IPS-15b (cell line): Measurements from ENCODE around the gene ACYP1.
A peak's percentile ranks its signal among the peaks of the same experiment; 100 is the strongest.
"Not testable (repeated sequence)": the region's sequence is repeated elsewhere in the genome, so short reads cannot be mapped to it uniquely, and the experiment has no call there.

Experiments used
- H3K27me3 ChIP-seq: one replicate; pipeline ENCODE4 v1.6.1; 2013; ENCODE audit warnings: low read length; ENCODE audit not compliant: control insufficient read depth, insufficient read depth
- H3K36me3 ChIP-seq: one replicate; pipeline ENCODE4 v1.6.1; 2013; ENCODE audit warnings: low read length; ENCODE audit not compliant: control insufficient read depth, insufficient read depth
- H3K4me1 ChIP-seq: one replicate; pipeline ENCODE4 v1.6.1; 2013; ENCODE audit warnings: mild to moderate bottlenecking, low read length; ENCODE audit not compliant: control insufficient read depth, insufficient read depth
- H3K4me3 ChIP-seq: one replicate; pipeline ENCODE4 v1.5.1; 2013; ENCODE audit warnings: low read depth, low read length
- H3K9ac ChIP-seq: one replicate; pipeline ENCODE4 v1.6.1; 2013; ENCODE audit warnings: low read depth, mild to moderate bottlenecking, low read length
- H3K9me3 ChIP-seq: one replicate; pipeline ENCODE4 v1.6.1; 2013; ENCODE audit warnings: mild to moderate bottlenecking, low read length; ENCODE audit not compliant: control insufficient read depth, insufficient read depth

The ACYP1 gene

DNA sequence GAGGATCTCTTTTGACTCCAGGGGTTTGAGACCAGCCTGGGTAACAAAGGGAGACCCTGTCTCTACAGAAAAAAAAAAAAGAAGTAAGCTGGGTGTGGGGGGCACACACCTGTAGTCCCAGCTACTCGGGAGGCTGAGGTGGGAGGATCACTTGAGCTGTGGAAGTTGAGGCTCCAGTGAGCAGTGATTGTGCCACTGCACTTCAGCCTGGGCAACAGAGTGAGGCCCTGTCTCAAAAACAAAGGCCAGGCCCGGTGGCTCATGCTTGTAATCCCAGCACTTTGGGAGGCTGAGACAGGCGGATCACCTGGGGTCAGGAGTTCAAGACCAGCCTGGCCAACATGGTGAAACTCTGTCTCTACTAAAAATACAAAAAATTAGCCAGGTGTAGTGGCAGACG is 3.9 kb upstream of the ACYP1 start:
- H3K36me3 ChIP-seq, H3K27me3 ChIP-seq, H3K9me3 ChIP-seq, H3K4me1 ChIP-seq, H3K9ac ChIP-seq: not testable (repeated sequence)
- H3K4me3 ChIP-seq = peak overlapping the region; percentile 45

DNA sequence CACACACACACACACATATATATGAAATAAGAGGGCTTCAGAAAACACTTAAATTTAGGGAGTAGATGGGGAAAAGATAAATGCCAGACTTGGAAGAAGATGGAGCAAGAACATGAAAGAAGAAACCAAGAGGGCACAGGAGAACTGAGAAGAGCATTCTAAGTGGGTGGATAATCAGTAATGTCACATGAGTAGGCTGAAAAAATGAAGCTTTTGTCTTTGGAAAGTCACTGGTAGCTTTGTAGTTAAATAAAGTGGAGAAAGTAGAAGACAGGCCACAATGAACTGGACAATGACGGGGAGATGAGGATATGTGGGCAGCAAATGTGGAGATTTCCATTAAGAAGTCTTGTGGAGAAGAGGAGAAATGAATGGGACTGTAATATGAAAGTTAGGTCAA is 3.4 kb upstream of the ACYP1 start:
- Histone ChIP-seq H3K4me1 (no peaks in the 10 kb centered on the region), H3K9ac (no peak overlapping the region), H3K4me3 (no peak overlapping the region), H3K36me3 (no peaks in the 10 kb centered on the region), H3K27me3 (no peaks in the 10 kb centered on the region), H3K9me3 (no peaks in the 10 kb centered on the region)

- Histone ChIP-seq H3K9me3 (no peaks in the 10 kb centered on the region), H3K4me1 (no peaks in the 10 kb centered on the region), H3K27me3 (no peaks in the 10 kb centered on the region), H3K36me3 (no peaks in the 10 kb centered on the region), H3K9ac (no peak overlapping the region), H3K4me3 (no peak overlapping the region)
Measured at GRCh38 chr14:75066691-75067090, 2.9 kb upstream of the ACYP1 start.

DNA sequence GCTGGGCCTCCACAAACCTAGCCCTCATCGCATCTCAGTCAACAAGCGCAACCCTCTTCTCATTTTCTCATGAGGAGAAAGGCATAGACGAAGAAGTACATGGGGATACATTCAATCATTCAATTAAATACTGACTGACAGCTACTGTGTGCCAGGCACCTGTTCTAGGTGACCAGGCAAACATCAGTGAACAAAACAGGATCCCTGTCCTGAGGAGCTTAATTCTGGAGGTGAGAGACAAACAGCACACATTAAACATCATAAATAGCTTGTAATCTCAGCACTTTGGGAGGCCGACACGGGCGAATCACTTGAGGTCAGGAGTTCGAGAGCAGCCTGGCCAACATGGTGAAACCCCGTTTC is 362 bp upstream of the ACYP1 start:
- Histone ChIP-seq H3K36me3 (no peaks in the 10 kb centered on the region), H3K27me3 (no peaks in the 10 kb centered on the region), H3K4me1 (no peaks in the 10 kb centered on the region), H3K4me3 (peak overlapping the region; percentile 51), H3K9ac (no peak overlapping the region), H3K9me3 (no peaks in the 10 kb centered on the region)

- H3K9ac ChIP-seq = no peak overlapping the region
- peak overlapping the region; percentile 85 for H3K4me3 ChIP-seq
- no peaks in the 10 kb centered on the region for H3K36me3 ChIP-seq
- no peaks in the 10 kb centered on the region for H3K4me1 ChIP-seq
- no peaks in the 10 kb centered on the region for H3K9me3 ChIP-seq
- H3K27me3 ChIP-seq = no peaks in the 10 kb centered on the region
Measured at GRCh38 chr14:75063013-75063412, 811 bp downstream of the ACYP1 start.

DNA sequence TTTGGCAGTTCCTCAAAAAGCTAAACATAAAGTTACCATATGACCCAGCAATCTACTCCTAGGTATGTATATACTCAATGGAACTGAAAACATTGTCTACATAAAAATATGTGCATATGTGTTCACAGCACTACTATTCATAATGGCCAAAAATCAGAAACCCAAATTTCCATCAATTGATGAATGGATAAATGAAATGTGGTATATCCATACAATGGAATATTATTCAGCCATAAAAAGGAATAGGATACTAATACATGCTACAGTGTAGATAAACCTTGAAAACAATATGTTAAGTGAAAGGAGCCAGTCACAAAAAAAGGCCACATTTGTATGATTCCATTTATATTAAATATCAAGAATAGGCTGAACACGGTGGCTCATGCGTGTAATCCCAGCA is 3.4 kb downstream of the ACYP1 start:
- Histone ChIP-seq H3K27me3 (no peaks in the 10 kb centered on the region), H3K36me3 (no peaks in the 10 kb centered on the region), H3K9me3 (no peaks in the 10 kb centered on the region), H3K4me1 (no peaks in the 10 kb centered on the region), H3K9ac (no peak overlapping the region), H3K4me3 (no peak overlapping the region)

DNA sequence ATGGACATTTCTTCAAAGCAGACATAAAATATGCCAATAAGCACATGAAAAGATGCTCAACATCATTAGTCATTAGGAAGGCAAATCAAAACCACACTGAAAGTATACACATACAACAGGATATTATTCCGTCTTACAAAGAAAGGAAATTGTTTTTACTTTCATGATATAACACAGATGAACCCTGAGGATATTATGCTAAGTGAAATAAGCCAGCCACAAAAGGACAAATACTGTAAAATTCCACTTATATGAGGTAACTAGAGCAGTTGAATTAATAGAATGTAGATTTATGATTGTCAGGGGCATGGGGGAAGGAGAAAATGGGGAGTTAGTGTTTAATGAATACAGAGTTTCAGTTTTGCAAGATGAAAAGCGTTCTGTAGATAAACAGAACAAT is 4.2 kb downstream of the ACYP1 start:
- H3K9me3 ChIP-seq = no peaks in the 10 kb centered on the region
- H3K27me3 ChIP-seq = no peaks in the 10 kb centered on the region
- no peaks in the 10 kb centered on the region for H3K36me3 ChIP-seq
- H3K9ac ChIP-seq = no peak overlapping the region
- H3K4me1 ChIP-seq = no peaks in the 10 kb centered on the region
- no peak overlapping the region for H3K4me3 ChIP-seq

DNA sequence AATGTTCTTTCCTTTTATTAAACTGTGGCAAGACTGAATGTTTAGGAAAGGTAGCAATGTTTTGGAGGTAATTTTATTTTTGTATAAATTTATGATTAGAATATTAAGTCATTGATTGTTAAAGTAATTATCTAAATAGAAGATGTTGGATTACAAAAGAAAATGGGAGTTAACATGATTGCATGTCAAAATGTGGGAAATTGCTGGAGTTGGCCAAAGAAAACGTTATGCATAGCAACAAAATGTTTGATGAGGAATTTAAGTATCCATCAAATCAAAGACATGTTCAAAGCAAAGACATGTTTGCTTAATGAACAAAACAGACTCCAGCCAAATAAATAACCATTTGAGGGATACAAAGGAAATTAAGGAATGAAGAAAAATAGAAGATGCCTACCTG is 9.4 kb downstream of the ACYP1 start:
- no peaks in the 10 kb centered on the region for H3K4me1 ChIP-seq
- H3K36me3 ChIP-seq = no peaks in the 10 kb centered on the region
- no peak overlapping the region for H3K9ac ChIP-seq
- H3K27me3 ChIP-seq = no peaks in the 10 kb centered on the region
- no peak overlapping the region for H3K4me3 ChIP-seq
- no peaks in the 10 kb centered on the region for H3K9me3 ChIP-seq

DNA sequence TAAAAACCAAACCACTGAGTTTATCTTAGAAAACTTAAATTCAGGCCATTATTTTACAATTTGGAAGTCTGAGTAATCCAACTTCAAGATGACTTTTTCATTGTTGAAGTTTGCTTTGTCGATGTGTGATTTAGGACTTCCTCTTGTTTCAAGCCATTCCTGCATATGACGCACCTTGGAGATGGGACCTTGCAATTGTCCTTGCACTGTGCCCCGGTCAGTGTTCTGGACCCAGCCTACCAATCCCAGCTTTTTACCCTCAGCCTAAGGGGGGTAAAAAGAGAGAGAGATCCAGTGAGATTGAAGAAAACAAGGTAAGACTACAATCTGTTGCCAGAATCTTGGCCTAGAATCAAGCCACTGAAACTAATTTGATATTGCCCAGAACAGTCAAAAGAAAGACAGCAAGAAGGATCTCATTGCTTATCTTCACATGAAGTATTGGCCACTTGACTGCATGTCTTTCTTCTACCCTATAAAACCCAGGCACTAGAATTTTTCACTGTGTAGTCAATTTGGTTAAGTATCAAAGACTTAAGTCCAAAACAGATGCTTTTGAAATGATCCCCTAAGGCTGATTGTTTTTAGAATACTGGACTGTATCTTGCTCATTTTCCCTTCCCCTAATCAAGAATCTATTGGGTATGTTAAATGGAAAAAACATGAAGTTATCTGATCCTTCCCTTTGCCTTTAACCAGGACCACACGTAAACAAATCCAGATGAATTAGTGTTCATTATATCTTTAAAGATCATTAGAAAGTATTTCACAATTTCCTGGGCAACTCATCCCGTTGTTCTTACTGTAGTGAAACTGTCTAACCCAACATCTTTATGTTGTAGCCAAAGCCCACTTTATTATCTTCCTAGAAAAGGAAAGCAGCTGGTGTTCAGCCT is 10.2 kb downstream of the ACYP1 start:
- Histone ChIP-seq H3K27me3 (no peaks in the 10 kb centered on the region), H3K9ac (no peak overlapping the region), H3K9me3 (no peaks in the 10 kb centered on the region), H3K4me1 (no peaks in the 10 kb centered on the region), H3K4me3 (no peak overlapping the region), H3K36me3 (no peaks in the 10 kb centered on the region)

GRCh38 chr14:75051556-75051899 is 12.3 kb downstream of the ACYP1 start:
- H3K9ac ChIP-seq = no peak overlapping the region
- H3K4me1 ChIP-seq = no peaks in the 10 kb centered on the region

DNA sequence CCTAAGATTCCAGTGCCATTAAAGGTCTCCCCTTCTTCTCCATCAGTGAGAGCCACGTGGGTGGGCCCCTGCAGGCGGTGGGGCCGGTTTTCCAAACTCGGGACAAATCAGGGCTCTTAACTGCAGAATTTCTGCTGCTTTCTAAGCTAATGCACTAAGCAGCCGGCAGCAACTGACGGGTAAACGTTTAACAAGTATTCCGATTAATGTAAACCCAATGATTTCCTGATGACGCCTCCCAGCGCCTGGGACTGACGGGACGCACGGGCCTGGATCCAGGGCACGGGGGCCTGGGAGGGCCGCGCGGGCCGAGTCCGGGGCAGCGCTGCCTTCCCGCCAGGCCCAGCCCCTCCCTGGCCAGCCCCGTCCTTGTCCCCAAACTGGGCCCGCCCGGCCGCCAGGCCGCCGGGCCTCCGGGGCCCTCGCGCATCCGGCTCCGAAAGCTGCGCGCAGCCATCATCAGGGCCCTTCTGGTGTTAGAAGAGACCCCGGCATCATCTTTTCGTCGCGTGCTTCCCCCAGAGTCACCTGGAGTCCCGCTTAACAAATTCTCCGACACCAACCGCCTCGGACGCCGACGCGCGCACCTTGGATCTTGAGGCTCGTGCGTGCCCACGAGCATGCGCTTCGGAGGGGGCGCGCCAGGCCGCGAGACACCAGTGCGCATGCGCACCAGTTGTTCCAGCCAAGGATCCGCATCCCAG is 12.8 kb downstream of the ACYP1 start, which contains the start of gene MLH3:
MLH3 (minus strand) TSS at position 616 of the 704 bp plus-strand sequence. CDS start 1,812 bp downstream, outside the sequence.
- no peaks in the 10 kb centered on the region for H3K36me3 ChIP-seq
- H3K4me1 ChIP-seq = no peaks in the 10 kb centered on the region
- no peaks in the 10 kb centered on the region for H3K27me3 ChIP-seq
- peak within 1 kb of the TSS; percentile 57 for H3K9ac ChIP-seq
- H3K4me3 ChIP-seq = peak within 1 kb of the TSS; percentile 59
- no peaks in the 10 kb centered on the region for H3K9me3 ChIP-seq

More at GRCh38 chr14:75051556-75051899, 12.3 kb downstream of the ACYP1 start:
- no peaks in the 10 kb centered on the region for H3K9me3 ChIP-seq
- no peaks in the 10 kb centered on the region for H3K27me3 ChIP-seq
- no peaks in the 10 kb centered on the region for H3K36me3 ChIP-seq
- H3K4me3 ChIP-seq = peak overlapping the region; percentile 59

DNA sequence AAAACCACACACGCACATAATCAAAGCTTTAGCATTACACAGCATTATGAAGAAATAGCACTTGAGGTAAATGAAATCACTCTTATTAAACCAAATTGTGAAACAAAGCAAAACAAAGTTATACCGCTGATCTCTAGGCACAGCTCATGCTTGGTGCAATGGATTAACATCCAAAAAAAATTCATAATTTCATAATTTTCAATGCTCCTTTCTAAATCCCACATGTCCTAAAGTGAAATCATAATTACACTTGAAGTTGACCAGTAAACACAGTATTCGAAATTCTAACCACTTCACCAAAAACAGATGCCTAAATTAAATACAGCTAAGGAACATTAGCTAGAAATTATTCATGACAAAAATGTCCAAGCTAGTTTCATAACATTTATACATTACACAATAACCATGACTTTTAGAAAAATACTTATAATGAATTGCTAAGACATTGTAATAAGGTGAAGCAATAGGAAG is 14.1 kb downstream of the ACYP1 start:
- H3K4me3 ChIP-seq = no peak overlapping the region
- H3K36me3 ChIP-seq = no peaks in the 10 kb centered on the region
- H3K9ac ChIP-seq = no peak overlapping the region
- no peaks in the 10 kb centered on the region for H3K9me3 ChIP-seq
- no peaks in the 10 kb centered on the region for H3K4me1 ChIP-seq
- no peaks in the 10 kb centered on the region for H3K27me3 ChIP-seq
